DND-41 (cell line): ENCODE measurements around the gene CES3.

Experiments used
- ATAC-seq: fragments of 200-7000 bp; cut with Tn5 transposase; 3 replicates; pipeline ENCODE4 v1.9.1; 2021; ENCODE audit warnings: low read depth; ENCODE audit not compliant: insufficient read depth
- DNase-seq: peaks from one replicate; pipeline ENCODE4 v3.0.0-alpha.2; 2020
- H2AFZ ChIP-seq: 2 replicates; pipeline ENCODE4 v1.6.0; 2012; ENCODE audit warnings: low read depth, low read length
- H3K27ac ChIP-seq: 2 replicates; pipeline ENCODE4 v1.5.1; 2012; ENCODE audit warnings: low read length, inconsistent platforms
- H3K27me3 ChIP-seq: fragments of 200-600 bp; sonication (generic); 2 replicates; pipeline ENCODE4 v1.6.0; 2012; ENCODE audit warnings: low read length, mild to moderate bottlenecking, inconsistent platforms; ENCODE audit not compliant: insufficient read depth, poor library complexity
- H3K36me3 ChIP-seq: 2 replicates; pipeline ENCODE4 v1.5.1; 2012; ENCODE audit warnings: low read length, inconsistent platforms; ENCODE audit not compliant: insufficient read depth
- H3K4me1 ChIP-seq: 2 replicates; pipeline ENCODE4 v1.5.1; 2012; ENCODE audit warnings: mild to moderate bottlenecking, low read length; ENCODE audit not compliant: insufficient read depth
- H3K4me2 ChIP-seq: 2 replicates; pipeline ENCODE4 v1.6.0; 2012; ENCODE audit warnings: mild to moderate bottlenecking, moderate library complexity, low read length, inconsistent platforms; ENCODE audit not compliant: insufficient read depth
- H3K4me3 ChIP-seq, 2 experiments: fragments of 200-600 bp in 1 of 2; shearing (Covaris generic) in 1 of 2; 2 replicates each; pipeline ENCODE4 v1.5.1; 2012 to 2016; ENCODE audit warnings: inconsistent platforms in 2 of 2, low read length in 2 of 2, mild to moderate bottlenecking in 2 of 2, low read depth in 1 of 2, moderate library complexity in 1 of 2
- H3K79me2 ChIP-seq: 2 replicates; pipeline ENCODE4 v1.6.0; 2012; ENCODE audit warnings: low read length, inconsistent platforms; ENCODE audit not compliant: insufficient read depth
- H3K9ac ChIP-seq: 2 replicates; pipeline ENCODE4 v1.6.0; 2012; ENCODE audit warnings: low read depth, mild to moderate bottlenecking, inconsistent platforms, low read length, moderate library complexity
- H3K9me3 ChIP-seq: 2 replicates; pipeline ENCODE4 v1.5.1; 2012; ENCODE audit warnings: low read length, moderate library complexity, mild to moderate bottlenecking, inconsistent platforms; ENCODE audit not compliant: insufficient read depth, severe bottlenecking
- H4K20me1 ChIP-seq: 2 replicates; pipeline ENCODE4 v1.6.0; 2012; ENCODE audit warnings: low read length; ENCODE audit not compliant: insufficient read depth
- CTCF ChIP-seq: IDR thresholded peaks from 2 replicates; pipeline ENCODE4 v1.5.1; 2012; ENCODE audit warnings: borderline replicate concordance, low read length, moderate library complexity, mild to moderate bottlenecking; ENCODE audit not compliant: poor library complexity, severe bottlenecking; ENCODE audit errors: extremely low read depth
- EZH2 ChIP-seq: IDR thresholded peaks from 3 replicates; pipeline ENCODE4 v1.6.1; 2012; ENCODE audit warnings: borderline replicate concordance, low read depth, mild to moderate bottlenecking, moderate library complexity, low read length, inconsistent platforms; ENCODE audit not compliant: severe bottlenecking

Gene CES3

GRCh38 chr16:67016143-67016542 lies 55.1 kb downstream of the CES3 start:
- H2AFZ ChIP-seq = no peak overlapping the region
- no peak overlapping the region for H3K4me3 ChIP-seq
- H3K9me3 ChIP-seq = no peaks in the 10 kb centered on the region
- H3K27me3 ChIP-seq = peaks cover 25% of the 10 kb centered on the region
- no peak overlapping the region for H3K27ac ChIP-seq
- peaks cover 14% of the 10 kb centered on the region for H4K20me1 ChIP-seq
- no peak overlapping the region for H3K4me2 ChIP-seq
- H3K4me1 ChIP-seq = peaks cover 24% of the 10 kb centered on the region
- DNase-seq (no peak), ATAC-seq (no peak)
- H3K9ac ChIP-seq = no peak overlapping the region
- no peak for TF ChIP-seq CTCF
- TF ChIP-seq EZH2 = no peak
- no peaks in the 10 kb centered on the region for H3K36me3 ChIP-seq
- H3K79me2 ChIP-seq = no peaks in the 10 kb centered on the region

DNA sequence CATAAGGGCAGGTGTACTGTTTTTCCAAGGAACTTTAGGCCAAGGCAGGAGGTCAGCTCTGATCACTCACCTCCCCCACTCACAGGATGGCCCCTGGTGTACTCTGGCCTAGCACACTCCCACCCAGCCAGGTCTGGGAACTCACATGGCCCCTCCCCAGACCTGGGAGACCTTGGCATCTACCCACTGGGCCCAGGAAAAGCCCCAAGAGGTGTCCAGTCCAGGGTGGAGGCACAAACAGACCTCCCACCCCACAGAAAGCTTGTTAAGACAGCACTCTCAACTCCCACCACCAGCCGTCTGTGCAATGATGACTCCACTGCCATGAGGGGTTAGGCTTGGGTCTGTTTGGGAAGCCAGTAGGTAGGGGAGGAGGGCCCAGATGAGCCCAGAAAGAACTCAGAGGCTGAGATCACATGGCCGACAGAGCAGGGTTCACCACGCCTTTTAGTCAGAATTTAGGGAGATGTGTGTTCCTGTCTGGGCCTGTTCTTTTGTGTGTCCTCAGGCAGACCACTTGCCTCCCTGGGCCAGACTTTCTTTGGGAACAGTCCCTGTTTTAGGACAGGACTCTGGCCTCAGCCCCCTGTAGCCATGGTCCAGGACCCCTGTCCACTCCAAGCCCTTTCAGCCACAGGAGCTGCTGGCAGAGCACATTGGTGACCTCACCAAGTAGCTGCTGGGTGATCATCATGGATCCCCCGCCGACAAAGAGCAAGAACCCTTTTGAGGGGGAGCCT lies 55.8 kb downstream of the CES3 start:
- H3K4me2 ChIP-seq = no peak overlapping the region
- no peak for DNase-seq
- no peak overlapping the region for H3K27ac ChIP-seq

GRCh38 chr16:67017421-67017750 lies 56.3 kb downstream of the CES3 start:
- ATAC-seq = no peak
- H3K36me3 ChIP-seq = no peaks in the 10 kb centered on the region
- no peaks in the 10 kb centered on the region for H3K79me2 ChIP-seq
- H3K4me2 ChIP-seq = no peak overlapping the region
- no peak overlapping the region for H2AFZ ChIP-seq
- H3K27me3 ChIP-seq = peaks cover 25% of the 10 kb centered on the region
- no peaks in the 10 kb centered on the region for H3K9me3 ChIP-seq
- peaks cover 14% of the 10 kb centered on the region for H4K20me1 ChIP-seq
- H3K9ac ChIP-seq = no peak overlapping the region
- H3K4me3 ChIP-seq = no peak overlapping the region
- H3K27ac ChIP-seq = no peak overlapping the region
- no peak for DNase-seq
- TF ChIP-seq EZH2 (no peak), CTCF (no peak)
- peaks cover 24% of the 10 kb centered on the region for H3K4me1 ChIP-seq

More for the DNA sequence above, 55.8 kb downstream of the CES3 start:
- Histone ChIP-seq H3K27me3 (peaks cover 25% of the 10 kb centered on the region), H3K79me2 (no peaks in the 10 kb centered on the region), H3K36me3 (no peaks in the 10 kb centered on the region), H2AFZ (no peak overlapping the region), H3K4me1 (peaks cover 24% of the 10 kb centered on the region), H4K20me1 (peaks cover 14% of the 10 kb centered on the region), H3K4me3 (no peak overlapping the region), H3K9me3 (no peaks in the 10 kb centered on the region), H3K9ac (no peak overlapping the region)
- ATAC-seq = no peak
- TF ChIP-seq CTCF (no peak), EZH2 (no peak)
